ENCODE results near the gene GPC6.
A peak's percentile ranks its signal among the peaks of the same experiment; 100 is the strongest.

Gene GPC6

GRCh38 chr13:94073007-94073744, 846.6 kb downstream of the GPC6 start:
- POLR2A ChIA-PET: no interaction called here
- no peak overlapping the region for H3K27ac ChIP-seq (ENCODE audit: extremely low read depth, low read depth, low read length)
- CTCF ChIA-PET: no interaction called here

GRCh38 chr13:94079876-94080275, 853.3 kb downstream of the GPC6 start:
- POLR2A ChIA-PET: no interaction called here
- CTCF ChIA-PET: no interaction called here
- no peak for TF ChIP-seq ZNF221 (tag by site-specific recombination; IDR thresholded peaks at IDR 0.05; ENCODE audit: borderline replicate concordance)
- TF ChIP-seq SP7 (tag by site-specific recombination; IDR thresholded peaks at IDR 0.05): 0 out of 2 replicates have a peak, but pooled peaks have one; percentile 15
- Histone ChIP-seq H3K4me1 (ENCODE audit: control insufficient read depth, insufficient read depth, low read length) (no peaks in the 10 kb centered on the region), H3K9me3 (ENCODE audit: control insufficient read depth, insufficient read depth, low read depth, low read length) (no peaks in the 10 kb centered on the region), H3K4me3 (ENCODE audit: low read depth, low read length) (no peak overlapping the region), H3K36me3 (ENCODE audit: control insufficient read depth in 2 of 2, insufficient read depth in 1 of 2, low read length in 2 of 2) (no peaks in the 10 kb centered on the region), H3K27ac (ENCODE audit: extremely low read depth, low read depth, low read length) (no peak overlapping the region)

More at GRCh38 chr13:94073007-94073744, 846.6 kb downstream of the GPC6 start:
- TF ChIP-seq ZNF580 (tag by site-specific recombination; IDR thresholded peaks at IDR 0.05) (no peak), ZNF830 (tag by site-specific recombination; IDR thresholded peaks at IDR 0.05; ENCODE audit: low read depth) (no peak), PRDM10 (tag by site-specific recombination; IDR thresholded peaks at IDR 0.05) (no peak), ZNF449 (tag by site-specific recombination; IDR thresholded peaks at IDR 0.05) (no peak), OVOL3 (tag by site-specific recombination; IDR thresholded peaks at IDR 0.05) (no peak), YY1 (tag by site-specific recombination; IDR thresholded peaks at IDR 0.05) (no peak)
- Histone ChIP-seq H3K36me3 (ENCODE audit: control insufficient read depth in 2 of 2, insufficient read depth in 1 of 2, low read length in 2 of 2) (no peaks in the 10 kb centered on the region), H3K4me1 (ENCODE audit: control insufficient read depth, insufficient read depth, low read length) (no peaks in the 10 kb centered on the region), H3K9me3 (ENCODE audit: control insufficient read depth, insufficient read depth, low read depth, low read length) (no peaks in the 10 kb centered on the region), H3K4me3 (ENCODE audit: low read depth, low read length) (no peak overlapping the region)

- no peaks in the 10 kb centered on the region for H3K36me3 ChIP-seq (ENCODE audit: control insufficient read depth in 2 of 2, insufficient read depth in 1 of 2, low read length in 2 of 2)
- H3K4me3 ChIP-seq (ENCODE audit: low read depth, low read length): no peak overlapping the region
- H3K4me1 ChIP-seq (ENCODE audit: control insufficient read depth, insufficient read depth, low read length): no peaks in the 10 kb centered on the region
- H3K9me3 ChIP-seq (ENCODE audit: control insufficient read depth, insufficient read depth, low read depth, low read length): no peaks in the 10 kb centered on the region
- H3K27ac ChIP-seq (ENCODE audit: extremely low read depth, low read depth, low read length): no peak overlapping the region
- ChIA-PET POLR2A (no interaction called here), CTCF (no interaction called here)
- no peak for TF ChIP-seq IKZF3 (tag by site-specific recombination; IDR thresholded peaks at IDR 0.05)
- no peak for TF ChIP-seq ZBTB8A (tag by site-specific recombination; IDR thresholded peaks at IDR 0.05)
- no peak for TF ChIP-seq ZNF513 (tag by site-specific recombination; IDR thresholded peaks at IDR 0.05)
- no peak for TF ChIP-seq ZNF660 (tag by site-specific recombination; IDR thresholded peaks at IDR 0.05)
- TF ChIP-seq ELK4 (IDR thresholded peaks at IDR 0.05; ENCODE audit: borderline replicate concordance, low read depth, low read length): no peak
- no peak for TF ChIP-seq FEZF1 (tag by site-specific recombination; IDR thresholded peaks at IDR 0.05)
- no peak for TF ChIP-seq ZBTB21 (tag by site-specific recombination; IDR thresholded peaks at IDR 0.05)
- no peak for TF ChIP-seq ZNF311 (tag by site-specific recombination; IDR thresholded peaks at IDR 0.05; ENCODE audit: borderline replicate concordance)
- TF ChIP-seq ZNF324 (tag by site-specific recombination; IDR thresholded peaks at IDR 0.05): no peak
- no peak for TF ChIP-seq BCL11B (tag by site-specific recombination; IDR thresholded peaks at IDR 0.05; ENCODE audit: low read depth)
- TF ChIP-seq ZNF510 (tag by site-specific recombination; IDR thresholded peaks at IDR 0.05; ENCODE audit: insufficient replicate concordance): no peak
- no peak for TF ChIP-seq ZNF645 (tag by site-specific recombination; IDR thresholded peaks at IDR 0.05)
- TF ChIP-seq ZBTB17 (tag by site-specific recombination; IDR thresholded peaks at IDR 0.05): no peak
These were observed 853.9 kb downstream of the GPC6 start for GRCh38 chr13:94080527-94080926.
